Left lung (tissue), 10 donors: ENCODE measurements around the gene CREBL2. TPM values are rescaled to one million over a fixed set of nuclear protein-coding genes. Genes with fewer than 3 reads are reported as not detected.
"Not testable (repeated sequence)": the region's sequence is repeated elsewhere in the genome, so short reads cannot be mapped to it uniquely, and the experiment has no call there.

Source experiments
- ATAC-seq: fragments of 200-7000 bp; cut with Tn5 transposase; one replicate; pipeline ENCODE4 v1.9.1; 2020; ENCODE audit warnings: moderate library complexity
- DNase-seq, 4 donors: peaks; one replicate each; pipeline ENCODE4 v3.0.0-alpha.2; 2013 to 2020
- H3K27ac ChIP-seq, 2 donors: fragments of 200-600 bp; sonication (generic) in 1 of 2; one replicate each; pipeline versions ENCODE4 v1.5.0 to v1.8.0; 2020 to 2021
- H3K27me3 ChIP-seq, 2 donors: fragments of 200-600 bp; sonication (generic) in 1 of 2; one replicate each; pipeline versions ENCODE4 v1.5.0 to v1.8.0; 2020 to 2021
- H3K36me3 ChIP-seq, 2 donors: fragments of 200-600 bp; sonication (generic) in 1 of 2; one replicate each; pipeline versions ENCODE4 v1.5.0 to v1.8.0; 2020 to 2021
- H3K4me1 ChIP-seq, 2 donors: fragments of 200-600 bp; one replicate each; pipeline ENCODE4 v1.8.0; 2021
- H3K4me3 ChIP-seq, 2 donors: fragments of 200-600 bp; sonication (generic) in 1 of 2; one replicate each; pipeline versions ENCODE4 v1.5.0 to v1.8.0; 2020 to 2021; ENCODE audit warnings: mild to moderate bottlenecking in 1 of 2
- H3K9me3 ChIP-seq, 2 donors: fragments of 200-600 bp; sonication (generic) in 1 of 2; one replicate each; pipeline versions ENCODE4 v1.5.0 to v1.8.0; 2020 to 2021
- CTCF ChIP-seq, 2 donors: fragments of 200-600 bp; sonication (generic) in 1 of 2; IDR thresholded peaks; one replicate each; pipeline versions ENCODE4 v1.5.0 to v1.8.0; 2021; ENCODE audit warnings: antibody characterized with exemption in 2 of 2
- intact Hi-C, 2 donors: fragments of 100-400 bp; cut with DNase I; formaldehyde crosslinking; loops; one replicate each; pipeline versions ENCODE4 v1.11.2 to v1.14.2; 2022
- polyA plus RNA-seq, 6 donors: library from polyadenylated mRNA; unstranded; fragments of 120-200 nt; gene quantifications; one replicate each; pipeline ENCODE4 v1.2.1, GENCODE V29; 2013; ENCODE audit not compliant: insufficient read length in 6 of 6
- total RNA-seq, 2 donors: library from RNA; stranded (reverse); fragmentation: NEBNext Ultra II Directional; extraction: Animal tissue kit (Norgen Biotek cat#: 25700); gene quantifications; one replicate each; pipeline ENCODE4 v1.2.1, GENCODE V29; 2021
- donor health status: DM: no; HTN: yes; CAD: no.
- donor health status: DM: no; HTN: no; CAD: no.

CREBL2 gene
- total and polyA plus RNA-seq, 8 donors, result 23.9 to 35.9 (median 30.9) TPM

- H3K4me3 ChIP-seq, result no peak overlapping the region
- DNase-seq, result no peak
- ATAC-seq, result no peak
- TF ChIP-seq CTCF (IDR thresholded peaks at IDR 0.05), result no peak
- H3K4me1 ChIP-seq, result no peaks in the 10 kb centered on the region
- H3K27ac ChIP-seq, result no peak overlapping the region
- H3K9me3 ChIP-seq, result peaks cover 3 to 27% of the 10 kb centered on the region in 2 donors
- no peaks in the 10 kb centered on the region for H3K27me3 ChIP-seq
- H3K36me3 ChIP-seq, result no peaks in the 10 kb centered on the region
- intact Hi-C loops, result no loop called here
These were observed 37.4 kb downstream of the CREBL2 start for GRCh38 chr12:12648951-12649650.

GRCh38 chr12:12651752-12652151 lies 40.1 kb downstream of the CREBL2 start:
- peaks cover 0 to 6% of the 10 kb centered on the region in 2 donors for H3K4me1 ChIP-seq
- H3K4me3 ChIP-seq, result no peak overlapping the region
- intact Hi-C loops, result no loop called here
- ATAC-seq, result no peak
- TF ChIP-seq CTCF (IDR thresholded peaks at IDR 0.05), result no peak
- DNase-seq, result no peak
- H3K27ac ChIP-seq, result no peak overlapping the region
- H3K9me3 ChIP-seq, result peaks cover 3 to 27% of the 10 kb centered on the region in 2 donors
- no peaks in the 10 kb centered on the region for H3K27me3 ChIP-seq
- no peaks in the 10 kb centered on the region for H3K36me3 ChIP-seq

GRCh38 chr12:12652704-12653103 lies 41.0 kb downstream of the CREBL2 start:
- intact Hi-C loops, ATAC-seq: not testable (repeated sequence)

GRCh38 chr12:12653922-12654321 lies 42.2 kb downstream of the CREBL2 start:
- no peak for DNase-seq
- ATAC-seq, result no peak
- TF ChIP-seq CTCF (IDR thresholded peaks at IDR 0.05), result no peak
- Histone ChIP-seq H3K9me3 (peaks cover 0 to 12% of the 10 kb centered on the region in 2 donors), H3K4me1 (peaks cover 0 to 6% of the 10 kb centered on the region in 2 donors), H3K27ac (no peak overlapping the region), H3K27me3 (no peaks in the 10 kb centered on the region), H3K36me3 (no peaks in the 10 kb centered on the region), H3K4me3 (no peak overlapping the region)
- intact Hi-C loops, result no loop called here

More at GRCh38 chr12:12652704-12653103, 41.0 kb downstream of the CREBL2 start:
- not testable (repeated sequence) for H3K27me3 ChIP-seq, H3K4me1 ChIP-seq, H3K27ac ChIP-seq, DNase-seq, H3K4me3 ChIP-seq, H3K36me3 ChIP-seq
- peaks cover 3 to 24% of the 10 kb centered on the region in 2 donors for H3K9me3 ChIP-seq

- peaks cover 0 to 6% of the 10 kb centered on the region in 2 donors for H3K4me1 ChIP-seq
- no peaks in the 10 kb centered on the region for H3K27me3 ChIP-seq
- intact Hi-C loops, result no loop called here
- ATAC-seq (no peak), DNase-seq (no peak)
- no peak overlapping the region for H3K27ac ChIP-seq
- H3K9me3 ChIP-seq, result peaks cover 0 to 3% of the 10 kb centered on the region in 2 donors
- no peak overlapping the region for H3K4me3 ChIP-seq
- H3K36me3 ChIP-seq, result no peaks in the 10 kb centered on the region
- TF ChIP-seq CTCF (IDR thresholded peaks at IDR 0.05), result no peak
These were observed 43.2 kb downstream of the CREBL2 start for GRCh38 chr12:12654691-12655460.
